HL-60 (cell line): ENCODE results near the gene LHX4.

Source experiments
- CTCF ChIP-seq: IDR thresholded peaks from one replicate; pipeline ENCODE4 v1.5.1; 2011; ENCODE audit warnings: low read length, control low read depth, inconsistent platforms; ENCODE audit not compliant: insufficient read depth
- GABPA ChIP-seq: IDR thresholded peaks from 2 replicates; pipeline ENCODE4 v1.6.1; 2012; ENCODE audit warnings: low read depth
- POLR2AphosphoS5 ChIP-seq: IDR thresholded peaks from 2 replicates; pipeline ENCODE4 v1.6.1; 2012; ENCODE audit warnings: low read depth

DNA sequence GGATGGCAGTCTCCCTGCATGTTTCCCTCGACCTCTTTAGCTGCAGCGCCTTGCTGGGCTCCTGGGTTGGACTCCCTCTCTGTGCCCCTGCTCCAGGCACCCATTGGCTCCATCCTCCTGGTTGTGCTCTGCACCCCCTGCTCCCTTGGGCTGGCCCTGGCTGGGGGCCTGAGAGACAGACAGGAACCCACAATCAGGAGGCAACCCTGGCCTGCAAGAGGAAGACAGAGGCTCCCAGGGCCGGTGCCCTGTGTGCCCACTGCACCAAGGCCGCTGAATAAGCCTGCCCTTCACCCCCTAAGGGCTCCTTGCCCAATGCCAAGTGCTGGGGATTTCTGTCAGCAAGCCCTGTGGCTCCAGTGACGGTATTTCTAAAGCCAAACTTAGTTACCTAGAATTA is 31.5 kb upstream of the LHX4 start:
- no peak for TF ChIP-seq GABPA
- no peak for TF ChIP-seq CTCF
- TF ChIP-seq POLR2AphosphoS5 = no peak
